ENCODE results near the gene TBC1D9B. TPM values are rescaled to one million over a fixed set of nuclear protein-coding genes. Genes with fewer than 3 reads are reported as not detected.

The TBC1D9B gene
- 64.2 and 97.8 TPM in 2 replicates for total RNA-seq

GRCh38 chr5:179907556-179908324 is at the start of gene TBC1D9B:
TBC1D9B (minus strand) TSS chr5:179907897; CDS start chr5:179907821, 76 bp downstream.
- peak; percentile 76 for DNase-seq

DNA sequence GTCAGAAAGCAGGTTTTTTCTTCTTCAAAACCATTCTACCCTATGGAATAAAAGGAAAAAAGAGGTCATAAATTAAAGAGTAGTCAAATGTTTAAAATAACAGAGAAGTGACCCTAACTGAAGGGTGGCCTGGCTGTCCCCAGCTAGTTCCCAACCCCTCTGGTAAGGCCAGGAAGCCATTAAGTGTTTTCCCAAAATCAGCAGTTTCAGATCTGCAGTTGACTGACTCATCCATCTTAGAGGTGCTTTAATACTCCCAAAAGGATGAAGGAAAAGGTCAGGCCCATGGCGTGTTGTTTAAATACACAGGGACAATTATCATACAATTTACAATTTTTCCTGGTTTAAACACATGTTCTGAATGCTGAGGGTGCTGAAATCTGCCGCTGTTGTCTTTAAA is 47.9 kb upstream of the TBC1D9B start:
- DNase-seq: no peak

DNA sequence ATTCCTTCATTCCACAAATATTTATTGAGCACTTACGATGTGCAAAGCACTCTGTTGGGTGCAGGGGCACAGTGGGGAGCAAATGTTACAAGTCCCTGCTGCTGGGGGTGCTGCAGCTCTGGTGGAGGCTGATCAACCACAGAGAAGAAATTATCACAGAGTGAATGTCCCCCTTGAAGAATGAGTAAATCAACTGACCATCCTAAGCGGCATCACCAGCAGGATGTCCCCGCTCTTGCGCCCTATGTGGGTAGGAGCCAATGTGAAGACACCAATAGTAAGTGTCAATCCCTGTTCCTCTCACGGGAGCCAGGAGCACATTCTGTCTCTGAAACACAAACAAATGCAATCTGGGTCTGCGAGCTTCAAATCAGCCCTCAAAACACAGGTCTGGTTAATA is 47.4 kb upstream of the TBC1D9B start:
- DNase-seq: no peak

DNA sequence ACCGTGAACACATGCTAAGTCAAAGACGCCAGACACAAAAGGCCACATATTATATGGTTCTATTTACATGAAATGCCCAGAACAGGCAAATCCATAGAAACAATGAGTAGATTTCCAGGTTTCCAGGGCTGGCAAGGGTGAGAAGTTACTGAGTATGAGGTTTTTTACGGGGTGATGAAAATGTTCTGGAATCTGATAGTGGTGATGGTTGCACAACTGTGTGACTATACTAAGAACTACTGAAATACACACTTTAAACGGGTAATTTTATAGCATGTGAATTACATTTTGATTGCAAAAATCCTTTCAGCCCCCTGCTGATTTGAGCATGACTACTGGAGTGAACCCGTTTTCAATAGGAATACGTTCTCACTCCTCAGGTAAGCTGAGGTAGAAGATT is 46.7 kb upstream of the TBC1D9B start:
- DNase-seq: no peak

GRCh38 chr5:179953987-179954386 is 46.3 kb upstream of the TBC1D9B start:
- DNase-seq: no peak

DNA sequence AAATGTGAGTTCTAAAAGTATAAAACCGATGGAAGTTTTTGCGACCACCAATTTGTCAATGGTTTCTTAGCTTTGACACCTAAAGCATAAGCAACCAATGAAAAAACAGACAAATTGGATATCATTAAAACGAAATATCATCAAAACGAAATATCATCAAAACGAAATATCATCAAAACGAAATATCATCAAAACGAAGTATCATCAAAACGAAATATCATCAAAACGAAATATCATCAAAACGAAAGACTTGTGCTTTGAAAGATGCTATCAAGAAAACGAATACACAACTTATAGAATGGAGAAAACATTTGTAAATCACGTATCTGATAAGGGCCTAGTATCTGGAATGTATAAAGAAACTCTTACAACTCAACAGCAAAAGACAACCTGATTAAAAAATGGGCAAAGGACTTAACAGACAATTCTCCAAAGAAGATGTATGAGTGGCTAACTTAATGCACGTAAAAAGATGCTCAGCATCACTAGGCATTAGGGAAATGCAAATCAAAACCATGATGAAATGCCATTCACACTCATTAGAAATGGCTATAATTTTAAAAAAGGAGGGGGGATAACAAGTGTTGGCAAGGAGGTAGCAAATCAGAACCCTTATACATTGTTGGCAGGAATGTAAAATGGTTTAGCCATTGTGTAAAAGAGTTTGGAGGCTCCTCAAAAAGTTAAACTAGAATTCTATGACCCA is 29.4 kb upstream of the TBC1D9B start:
- no peak for DNase-seq

DNA sequence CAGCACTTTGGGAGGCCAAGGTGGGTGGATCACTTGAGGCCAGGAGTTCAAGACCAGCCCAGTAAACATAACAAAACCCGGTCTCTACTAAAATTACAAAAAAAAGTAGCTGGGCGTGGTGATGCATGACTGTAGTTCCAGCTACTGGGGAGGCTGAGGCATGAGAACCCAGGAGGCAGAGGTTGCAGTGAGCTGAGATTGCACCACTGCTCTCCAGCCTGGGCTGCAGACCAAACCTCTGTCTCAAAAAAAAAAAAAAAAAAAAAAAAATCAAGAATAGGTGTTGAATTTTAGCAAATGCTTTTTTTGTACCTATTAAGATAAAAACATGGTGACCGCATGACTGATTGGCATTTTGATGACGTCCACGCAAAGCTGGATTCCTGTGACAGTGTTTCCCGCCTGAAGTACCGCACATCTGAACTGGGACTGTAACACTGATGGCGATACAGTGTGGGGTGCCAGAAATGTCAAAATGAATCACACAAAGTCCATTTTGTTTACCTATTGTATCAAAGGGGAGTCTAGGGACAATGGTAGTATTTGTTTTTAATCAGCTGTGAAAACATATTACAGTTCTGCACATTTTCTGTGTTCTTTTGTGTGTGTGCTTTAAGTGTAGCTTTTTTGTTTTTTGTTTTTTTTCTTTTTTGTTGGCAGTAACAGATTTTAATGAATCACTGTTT is 23.2 kb upstream of the TBC1D9B start:
- DNase-seq: peak; percentile 30

- no peak for DNase-seq
Observed at GRCh38 chr5:179927824-179928223, 20.1 kb upstream of the TBC1D9B start.

GRCh38 chr5:179926657-179927056 is 19.0 kb upstream of the TBC1D9B start:
- no peak for DNase-seq

GRCh38 chr5:179923436-179923835 is 15.7 kb upstream of the TBC1D9B start:
- DNase-seq: no peak

DNA sequence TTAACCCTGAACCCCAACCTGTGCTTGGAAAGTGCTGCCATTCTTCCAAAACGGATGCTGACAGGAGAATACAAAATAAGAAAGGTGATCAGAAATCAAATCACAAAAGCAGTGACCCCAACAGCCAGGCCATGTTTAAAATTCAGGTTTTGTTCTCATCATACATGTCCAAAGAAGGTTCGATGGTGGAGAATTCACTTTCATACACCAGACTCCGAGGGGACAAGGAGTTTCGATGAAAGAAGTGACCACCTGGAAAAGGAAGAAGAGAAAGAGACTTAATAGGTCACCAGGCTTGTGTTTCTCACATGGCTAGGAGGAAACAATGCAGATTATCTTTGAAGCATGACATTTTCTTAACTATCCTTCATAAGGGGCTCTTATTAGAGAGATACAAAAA is 12.5 kb upstream of the TBC1D9B start:
- DNase-seq: no peak

GRCh38 chr5:179919487-179920060 is 11.9 kb upstream of the TBC1D9B start:
- no peak for DNase-seq

GRCh38 chr5:179918742-179919486 is 11.2 kb upstream of the TBC1D9B start:
- no peak for DNase-seq

DNA sequence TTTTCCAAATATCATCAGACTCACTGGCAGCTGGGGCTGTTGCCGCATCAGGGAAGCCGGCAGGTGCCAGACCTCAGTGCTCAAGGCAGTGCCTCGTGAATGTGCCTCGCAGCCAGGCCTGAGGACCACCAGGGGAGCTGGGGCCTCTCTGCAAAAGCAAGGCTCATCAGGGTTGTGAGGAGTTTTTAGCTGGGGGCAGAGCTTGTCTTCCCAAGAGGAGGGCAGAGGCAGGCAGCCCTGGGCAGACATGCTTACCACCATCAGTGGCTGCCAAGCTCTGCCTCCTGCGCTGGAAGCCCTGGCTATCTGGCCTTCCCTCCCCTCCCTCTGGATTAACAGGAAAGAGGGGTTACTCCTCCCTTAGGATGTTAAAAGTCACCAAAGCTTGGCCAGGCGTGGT is 8.8 kb upstream of the TBC1D9B start:
- no peak for DNase-seq

- no peak for DNase-seq
Observed at GRCh38 chr5:179915406-179915935, 7.8 kb upstream of the TBC1D9B start.

GRCh38 chr5:179914032-179914755 is 6.5 kb upstream of the TBC1D9B start:
- no peak for DNase-seq

DNA sequence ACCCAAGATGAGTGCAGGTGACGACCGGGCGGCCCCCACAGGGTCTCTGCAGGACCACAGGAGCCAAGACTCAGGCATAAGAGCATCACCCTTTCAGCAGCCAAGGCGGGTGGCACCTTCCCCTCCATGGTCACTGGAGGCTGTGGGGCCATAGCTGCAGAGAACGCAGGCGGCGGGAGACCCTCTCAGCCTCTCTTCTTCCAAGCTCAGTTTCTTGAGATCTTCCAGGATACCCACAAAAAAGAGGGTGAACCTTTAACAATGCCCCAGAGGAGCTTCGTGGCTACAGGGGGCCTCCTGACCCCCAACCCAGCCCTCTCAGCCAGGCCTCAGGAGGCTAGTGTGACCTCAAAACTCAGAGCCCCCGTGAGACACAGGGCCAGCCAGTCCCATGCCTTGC is 5.8 kb upstream of the TBC1D9B start:
- no peak for DNase-seq

DNA sequence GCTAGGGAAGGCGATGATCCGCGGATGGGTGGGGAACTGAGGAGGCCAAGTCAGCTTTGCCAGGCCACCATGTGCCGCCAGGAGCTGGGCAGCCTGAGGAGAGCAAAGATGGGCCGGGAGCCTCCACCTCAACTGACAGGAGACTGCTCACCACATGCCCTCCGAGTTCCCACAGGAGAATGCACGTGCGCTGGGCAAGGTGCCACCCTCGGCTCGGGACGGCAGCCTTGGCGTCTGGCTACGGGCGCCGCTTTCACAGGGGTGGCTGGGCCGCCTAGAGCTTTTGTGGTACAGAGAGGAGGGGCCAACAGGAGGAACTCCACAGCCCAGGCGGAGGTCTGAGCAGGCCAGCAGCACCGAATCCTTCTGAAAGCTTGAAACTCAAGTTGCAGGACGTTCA is 5.3 kb upstream of the TBC1D9B start:
- DNase-seq: no peak

DNA sequence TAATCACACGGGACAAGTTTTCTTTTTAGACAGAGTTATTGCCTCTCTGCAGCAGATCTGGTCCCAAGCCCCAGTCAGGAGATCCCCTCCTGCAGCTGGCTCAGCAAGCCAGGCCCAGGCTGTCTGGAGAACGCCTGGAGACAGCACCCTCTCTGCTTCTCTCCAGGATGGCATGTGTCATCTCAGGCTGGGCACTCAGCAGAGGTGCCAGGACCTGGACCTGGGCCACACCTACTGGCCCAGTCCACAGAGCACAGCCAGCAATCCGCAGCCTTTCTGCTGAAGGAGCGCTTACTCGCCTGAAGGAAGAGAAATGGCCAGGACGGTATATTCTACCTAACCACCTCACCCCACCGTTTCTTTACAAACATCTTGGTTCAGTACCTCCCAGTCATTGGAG is 4.7 kb upstream of the TBC1D9B start:
- no peak for DNase-seq

DNA sequence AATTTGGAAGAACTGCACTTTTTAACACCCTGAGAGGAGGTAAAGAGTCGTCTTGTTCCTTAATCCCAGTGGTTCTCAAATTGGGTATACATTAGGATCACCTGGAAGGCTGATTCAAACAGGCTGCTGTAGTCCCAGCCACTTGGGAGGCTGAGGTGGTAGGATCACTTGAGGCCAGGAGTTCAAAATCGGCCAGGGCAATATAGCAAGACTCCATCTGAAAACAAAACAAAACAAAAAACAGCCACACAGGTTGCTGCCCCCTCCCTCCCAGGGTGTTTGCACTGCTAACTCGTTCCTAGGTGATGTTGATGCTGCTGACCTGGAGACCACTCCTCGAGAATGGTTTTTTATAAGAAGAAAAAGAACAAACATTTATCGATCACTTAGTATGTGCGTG is 1.5 kb upstream of the TBC1D9B start:
- DNase-seq: no peak

DNA sequence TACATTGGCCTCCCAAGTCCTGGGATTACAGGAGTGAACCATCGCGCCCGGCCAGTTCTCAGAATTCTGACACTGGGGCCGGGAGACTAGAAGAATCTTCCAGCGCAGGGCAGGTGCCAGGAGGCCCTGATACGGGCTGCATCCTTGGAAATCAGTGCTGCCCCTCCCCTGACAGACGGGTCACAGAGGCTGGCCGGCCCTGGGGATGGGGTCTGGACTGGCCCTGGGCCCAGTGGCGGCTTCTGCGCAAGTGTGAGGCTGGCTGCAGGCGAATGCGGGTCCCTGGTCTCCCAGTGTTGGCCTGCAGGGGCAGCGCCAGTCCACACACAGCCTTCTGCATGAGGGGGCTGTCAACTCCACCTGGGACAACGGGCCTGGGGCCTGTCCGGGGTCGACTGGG is 831 bp upstream of the TBC1D9B start:
- no peak for DNase-seq
